ENCODE data around the gene CARNS1. TPM values are rescaled to one million over a fixed set of nuclear protein-coding genes. Genes with fewer than 3 reads are reported as not detected.

The CARNS1 gene
- polyA plus RNA-seq, 1 donor (not counting 4 experiments of a cell fraction or from before 2014, with no cell fraction given), result not detected

GRCh38 chr11:67451658-67451976 lies 36.1 kb downstream of the CARNS1 start:
- no peak overlapping the region for H3K4me3 ChIP-seq (ENCODE audit: control insufficient read depth in 2 of 3, extremely low read depth in 1 of 3, insufficient read depth in 2 of 3, low read depth in 1 of 3, low read length in 3 of 3)
- no peaks in the 10 kb centered on the region for H4K20me1 ChIP-seq (ENCODE audit: control insufficient read depth, extremely low read depth, insufficient read depth, low read length)
- dilution Hi-C loops (cut with MboI; ENCODE audit: extremely low pct_ligation_motif_present, low sequenced_read_pairs), result no loop called here
- no peak overlapping the region for H3K9ac ChIP-seq (ENCODE audit: control insufficient read depth, extremely low read depth, insufficient read depth, low read length)
- H2AFZ ChIP-seq (ENCODE audit: control insufficient read depth, low read length), result no peak overlapping the region
- TF ChIP-seq EZH2 (IDR thresholded peaks at IDR 0.05; ENCODE audit: low read length), result no peak
- TF ChIP-seq CTCF (optimal IDR thresholded peaks at IDR 0.05 in 1 of 3, IDR thresholded peaks at IDR 0.05 in 1 of 3, conservative IDR thresholded peaks at IDR 0.05 in 1 of 3; ENCODE audit: extremely low read depth in 1 of 3, insufficient read depth in 2 of 3, low read length in 3 of 3), result no peak
- H3K27me3 ChIP-seq (ENCODE audit: control insufficient read depth, extremely low read depth, insufficient read depth, low read length), result no peaks in the 10 kb centered on the region
- DNase-seq (ENCODE audit: low read depth, low spot score) (no peak), FAIRE-seq (no peak)
- H3K9me3 ChIP-seq (ENCODE audit: control insufficient read depth, low read depth, low read length), result no peaks in the 10 kb centered on the region
- H3K36me3 ChIP-seq (ENCODE audit: control insufficient read depth in 2 of 2, extremely low read depth in 1 of 2, insufficient read depth in 2 of 2, low read length in 2 of 2), result no peaks in the 10 kb centered on the region
- no peaks in the 10 kb centered on the region for H3K4me1 ChIP-seq (ENCODE audit: control insufficient read depth, extremely low read depth, insufficient read depth, low read length)
- no peaks in the 10 kb centered on the region for H3K79me2 ChIP-seq (ENCODE audit: control insufficient read depth, insufficient read depth, low read length)
- H3K9me1 ChIP-seq (ENCODE audit: control insufficient read depth, extremely low read depth, insufficient read depth, low read length), result no peaks in the 10 kb centered on the region
- no peak overlapping the region for H3K27ac ChIP-seq (ENCODE audit: control insufficient read depth, insufficient read depth, low read length)
- H3K4me2 ChIP-seq (ENCODE audit: control insufficient read depth, extremely low read depth, insufficient read depth, low read depth, low read length), result no peak overlapping the region

- Histone ChIP-seq H3K9me3 (ENCODE audit: control insufficient read depth, low read depth, low read length) (no peaks in the 10 kb centered on the region), H3K27ac (ENCODE audit: control insufficient read depth, insufficient read depth, low read length) (no peak within 1 kb of the TSS), H3K4me3 (ENCODE audit: control insufficient read depth in 2 of 3, extremely low read depth in 1 of 3, insufficient read depth in 2 of 3, low read depth in 1 of 3, low read length in 3 of 3) (no peak within 1 kb of the TSS), H3K27me3 (ENCODE audit: control insufficient read depth, extremely low read depth, insufficient read depth, low read length) (no peaks in the 10 kb centered on the region), H3K4me1 (ENCODE audit: control insufficient read depth, extremely low read depth, insufficient read depth, low read length) (no peaks in the 10 kb centered on the region), H3K9me1 (ENCODE audit: control insufficient read depth, extremely low read depth, insufficient read depth, low read length) (no peaks in the 10 kb centered on the region), H3K36me3 (ENCODE audit: control insufficient read depth in 2 of 2, extremely low read depth in 1 of 2, insufficient read depth in 2 of 2, low read length in 2 of 2) (no peaks in the 10 kb centered on the region), H2AFZ (ENCODE audit: control insufficient read depth, low read length) (no peak within 1 kb of the TSS), H3K4me2 (ENCODE audit: control insufficient read depth, extremely low read depth, insufficient read depth, low read depth, low read length) (no peak within 1 kb of the TSS), H4K20me1 (ENCODE audit: control insufficient read depth, extremely low read depth, insufficient read depth, low read length) (no peaks in the 10 kb centered on the region), H3K79me2 (ENCODE audit: control insufficient read depth, insufficient read depth, low read length) (no peaks in the 10 kb centered on the region), H3K9ac (ENCODE audit: control insufficient read depth, extremely low read depth, insufficient read depth, low read length) (no peak within 1 kb of the TSS)
- FAIRE-seq (no peak), DNase-seq (ENCODE audit: low read depth, low spot score) (no peak)
- dilution Hi-C loops (cut with MboI; ENCODE audit: extremely low pct_ligation_motif_present, low sequenced_read_pairs), result no loop called here
- no peak for TF ChIP-seq EZH2 (IDR thresholded peaks at IDR 0.05; ENCODE audit: low read length)
- no peak for TF ChIP-seq CTCF (optimal IDR thresholded peaks at IDR 0.05 in 1 of 3, IDR thresholded peaks at IDR 0.05 in 1 of 3, conservative IDR thresholded peaks at IDR 0.05 in 1 of 3; ENCODE audit: extremely low read depth in 1 of 3, insufficient read depth in 2 of 3, low read length in 3 of 3)
Measured at GRCh38 chr11:67452141-67452952, 36.9 kb downstream of the CARNS1 start, which contains the start of gene GPR152. Gene GPR152 (minus strand): TSS chr11:67452729. CDS start chr11:67452724, 5 bp downstream.

All from keratinocyte (primary cell).